HG03159 (cell line): ENCODE measurements around the gene GARNL3.

Experiments used
- ATAC-seq: cut with Tn5 transposase; IDR thresholded peaks from one replicate; pipeline ENCODE4 v1.9.1; 2021; ENCODE audit warnings: mild to moderate bottlenecking, moderate library complexity; ENCODE audit not compliant: unreplicated experiment

The GARNL3 gene

GRCh38 chr9:127264462-127265219, at the start of gene GARNL3:
Gene GARNL3 (plus strand): TSS chr9:127264774. CDS start chr9:127264878, 104 bp downstream.
- ATAC-seq, result no peak

- no peak for ATAC-seq
Observed at GRCh38 chr9:127215268-127216209, 49.0 kb upstream of the GARNL3 start.

DNA sequence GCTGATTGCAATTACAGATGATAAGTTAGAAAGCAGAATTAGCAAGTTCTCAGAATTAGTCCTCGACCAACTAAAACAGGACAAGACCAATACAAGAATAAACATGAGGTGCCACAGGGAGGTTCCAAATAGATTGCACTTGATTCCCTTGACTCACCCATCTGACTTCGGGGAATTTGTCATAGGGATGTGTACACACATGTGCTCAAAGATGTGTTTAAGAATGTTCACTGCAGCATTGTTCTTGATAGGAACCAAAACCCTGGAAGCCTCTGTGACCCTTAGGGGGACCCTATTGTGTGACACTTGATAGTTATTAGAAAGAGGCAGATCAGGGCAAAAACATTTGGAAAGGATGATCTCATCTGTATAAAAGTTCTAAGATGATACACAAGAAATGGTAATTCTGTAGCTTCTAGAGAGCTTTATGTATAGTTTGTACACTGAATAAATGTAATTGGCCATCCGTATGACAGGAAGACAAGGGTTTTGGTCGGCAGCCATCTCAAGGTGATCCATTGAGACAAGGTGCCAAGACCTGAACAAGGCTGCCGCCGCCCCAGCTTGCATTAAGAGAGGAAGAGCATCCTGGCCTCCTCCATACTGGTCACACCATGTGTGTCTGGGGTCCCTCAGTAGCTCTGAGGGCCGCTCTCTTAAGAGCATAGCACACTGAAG, 48.2 kb upstream of the GARNL3 start:
- ATAC-seq, result no peak

GRCh38 chr9:127216888-127217217, 47.7 kb upstream of the GARNL3 start:
- ATAC-seq, result no peak

- ATAC-seq, result no peak
Observed at GRCh38 chr9:127218818-127219217, 45.8 kb upstream of the GARNL3 start.

- no peak for ATAC-seq
Observed at GRCh38 chr9:127219520-127219919, 45.1 kb upstream of the GARNL3 start.

GRCh38 chr9:127221695-127222094, 42.9 kb upstream of the GARNL3 start:
- no peak for ATAC-seq

DNA sequence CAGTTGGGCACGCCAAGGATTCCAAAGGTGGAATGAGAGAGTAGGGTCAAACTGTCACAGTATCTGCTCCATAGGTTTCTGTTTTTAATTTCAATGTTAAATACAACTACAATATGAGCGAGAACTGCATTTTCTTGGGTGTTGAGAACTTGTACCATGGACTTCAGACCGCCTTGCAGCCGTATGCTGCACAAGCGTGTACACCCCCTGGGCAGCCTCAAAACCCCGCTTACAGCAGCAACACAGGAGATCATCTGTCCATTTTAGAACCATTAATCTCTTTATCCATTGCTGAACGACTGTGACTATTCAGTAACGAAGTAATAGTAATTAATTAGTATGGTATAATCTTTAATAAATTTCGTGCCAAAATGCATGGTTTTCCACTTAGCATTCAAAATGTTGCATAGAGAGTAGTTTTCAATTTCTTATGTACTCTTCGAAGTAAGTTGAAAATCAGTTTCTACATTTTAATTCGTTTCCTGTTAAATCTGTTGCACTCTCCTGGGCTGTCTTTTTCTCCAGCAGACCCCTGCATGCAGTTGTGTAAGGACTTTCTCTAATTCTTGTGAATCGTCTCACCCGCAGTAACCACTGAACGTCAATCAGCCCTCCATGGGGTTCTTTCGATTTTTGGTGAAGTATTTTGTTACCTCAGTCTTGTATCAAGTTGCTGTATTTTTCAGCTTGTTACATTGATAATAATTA, 42.0 kb upstream of the GARNL3 start:
- no peak for ATAC-seq

DNA sequence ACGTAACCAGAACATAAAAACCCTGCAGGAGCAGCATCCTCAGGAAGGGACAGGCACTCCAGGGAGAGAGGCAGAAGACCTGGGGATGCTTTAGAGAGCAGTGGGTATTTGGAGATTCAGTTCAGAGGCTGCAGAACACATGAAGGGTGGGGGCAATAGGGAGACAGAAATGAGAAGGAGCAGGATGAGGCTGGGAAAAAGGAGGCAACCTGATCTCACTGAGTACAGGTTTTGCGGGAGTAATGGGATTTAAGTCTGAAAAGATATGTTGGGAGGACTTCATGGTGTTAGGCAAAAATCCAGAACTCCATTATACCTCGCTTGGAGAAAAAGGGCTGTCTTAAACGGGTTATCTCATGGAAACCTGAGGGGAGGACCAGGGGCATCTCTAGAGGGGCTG, 41.3 kb upstream of the GARNL3 start:
- ATAC-seq, result no peak

- no peak for ATAC-seq
Observed at GRCh38 chr9:127223810-127224177, 40.8 kb upstream of the GARNL3 start.

DNA sequence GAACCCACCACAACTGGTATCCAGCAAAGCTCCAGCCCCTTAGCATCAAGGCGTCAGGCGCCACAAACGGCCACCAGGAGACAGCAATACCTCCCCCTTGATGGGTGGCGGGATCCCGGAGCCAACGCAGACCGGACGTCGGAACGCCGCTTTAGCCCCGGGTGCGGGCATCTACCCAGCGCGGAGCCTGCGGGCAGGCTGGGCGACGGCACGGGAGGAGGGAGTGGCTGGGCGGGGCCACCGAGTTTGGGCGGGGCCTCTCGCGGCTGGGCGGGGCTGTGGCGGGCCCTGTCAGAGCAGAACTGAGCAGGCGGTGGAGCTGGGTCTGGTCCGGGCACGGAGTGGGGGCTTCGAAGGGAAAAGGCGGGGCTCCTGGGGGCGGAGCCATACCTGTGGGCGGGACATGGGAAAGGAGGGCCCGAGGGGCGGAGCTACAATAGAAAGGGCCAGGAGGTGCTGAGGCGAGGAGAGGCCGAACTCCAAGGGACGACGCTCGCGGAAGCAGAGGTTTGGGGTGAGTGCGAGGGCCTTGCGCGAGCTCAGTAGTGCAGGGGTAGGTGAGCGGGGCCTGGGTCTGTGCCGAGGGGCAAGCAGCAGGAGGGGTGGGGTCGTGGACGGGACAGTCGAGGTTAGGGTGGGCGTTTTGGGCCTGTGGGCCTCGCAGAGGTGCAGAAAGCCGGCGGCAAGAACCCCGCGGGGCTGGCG, 40.2 kb upstream of the GARNL3 start:
- ATAC-seq, result peak; percentile 59

GRCh38 chr9:127224883-127225739, 39.5 kb upstream of the GARNL3 start:
- ATAC-seq, result peak; percentile 46

DNA sequence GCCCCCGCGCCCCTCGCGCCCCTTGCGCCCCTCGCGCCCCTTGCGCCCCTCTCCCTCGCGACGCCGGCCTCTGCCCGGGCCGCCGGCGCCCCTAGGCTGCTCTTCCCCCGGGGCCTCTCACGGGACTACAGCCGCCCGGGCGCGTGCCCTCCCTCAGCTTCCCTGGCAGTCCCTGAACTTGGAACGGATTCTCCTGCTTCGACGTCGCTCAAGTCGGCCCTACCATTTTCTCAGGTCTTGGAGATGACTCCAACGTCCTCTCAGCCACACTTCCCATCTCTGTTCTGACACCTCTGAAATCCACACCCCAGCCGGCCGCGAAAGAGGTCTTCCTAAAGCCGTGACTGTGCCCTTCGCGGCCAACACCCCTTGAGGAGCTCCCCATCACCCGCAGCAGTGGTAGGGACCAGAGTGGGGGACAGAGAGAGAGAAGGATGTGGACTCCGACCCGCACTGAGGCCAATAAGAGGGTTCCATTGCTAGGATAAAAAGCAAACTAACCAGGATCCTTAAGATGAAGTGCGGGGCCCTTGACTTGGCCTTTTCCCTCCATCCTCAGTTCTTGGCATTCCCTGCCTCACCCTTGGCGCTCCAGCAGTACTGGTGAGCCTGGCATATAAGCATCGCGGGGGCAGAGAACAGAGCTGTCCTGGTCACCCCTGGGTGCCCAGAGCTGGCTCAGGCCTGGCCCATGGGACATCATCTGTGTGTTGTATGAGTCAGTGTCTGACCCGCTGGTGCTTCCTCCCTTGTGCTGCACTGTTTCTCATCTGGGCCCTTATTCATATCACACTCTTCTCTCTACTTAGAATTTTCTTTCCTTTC, 38.6 kb upstream of the GARNL3 start:
- no peak for ATAC-seq

- ATAC-seq, result no peak
Observed at GRCh38 chr9:127229691-127230417, 34.7 kb upstream of the GARNL3 start.

DNA sequence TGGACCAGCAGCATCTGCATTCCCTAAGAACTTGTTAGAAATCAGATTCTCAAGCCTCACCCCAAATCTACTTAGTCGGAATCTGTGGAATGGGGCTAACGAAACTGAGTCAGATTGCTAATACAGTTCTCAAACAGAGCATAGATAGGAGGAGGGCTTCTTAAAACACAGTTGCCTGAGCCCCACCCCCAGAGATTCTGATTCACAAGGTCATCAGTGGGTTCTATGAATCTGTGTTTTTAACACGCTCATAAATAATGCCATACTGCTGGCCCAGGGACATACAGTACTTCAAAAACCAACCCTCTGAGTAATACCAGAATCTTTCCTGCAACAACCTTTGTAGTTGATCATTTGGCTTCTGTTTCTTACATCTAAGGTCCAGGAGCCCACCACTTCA, 32.9 kb upstream of the GARNL3 start:
- ATAC-seq, result no peak

DNA sequence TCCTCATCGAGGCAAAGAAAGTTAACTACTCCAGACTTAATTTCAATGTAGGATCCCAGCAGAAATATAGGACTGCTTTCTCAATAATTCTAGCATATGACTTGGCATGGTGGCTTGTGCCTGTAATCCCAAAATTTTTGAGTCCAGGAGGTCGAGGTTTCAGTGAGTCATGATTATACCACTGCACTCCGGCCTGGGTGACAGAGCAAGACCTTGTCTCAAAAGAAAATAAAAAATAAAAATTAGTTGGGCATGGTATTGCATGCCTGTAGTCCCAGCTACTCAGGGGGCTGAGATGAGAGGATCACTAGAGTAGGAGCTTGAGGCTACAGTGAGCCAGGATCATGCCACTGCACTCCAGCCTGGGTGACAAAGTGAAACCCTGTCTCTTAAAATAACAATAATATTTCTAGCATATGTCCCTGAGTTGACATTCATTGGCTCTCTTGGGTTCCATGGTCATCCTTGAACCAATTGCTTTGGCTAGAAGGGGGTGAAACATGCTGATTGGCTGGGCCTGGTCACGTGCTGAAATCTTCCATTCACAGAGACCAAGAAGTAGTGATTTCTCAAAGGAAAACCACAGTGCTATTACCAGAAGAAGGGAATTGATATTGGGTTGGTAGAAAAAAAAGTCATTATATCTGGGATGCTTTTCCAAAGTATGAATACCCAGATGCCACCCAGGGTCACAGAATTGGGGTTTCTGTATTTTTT, 31.6 kb upstream of the GARNL3 start:
- ATAC-seq, result no peak

DNA sequence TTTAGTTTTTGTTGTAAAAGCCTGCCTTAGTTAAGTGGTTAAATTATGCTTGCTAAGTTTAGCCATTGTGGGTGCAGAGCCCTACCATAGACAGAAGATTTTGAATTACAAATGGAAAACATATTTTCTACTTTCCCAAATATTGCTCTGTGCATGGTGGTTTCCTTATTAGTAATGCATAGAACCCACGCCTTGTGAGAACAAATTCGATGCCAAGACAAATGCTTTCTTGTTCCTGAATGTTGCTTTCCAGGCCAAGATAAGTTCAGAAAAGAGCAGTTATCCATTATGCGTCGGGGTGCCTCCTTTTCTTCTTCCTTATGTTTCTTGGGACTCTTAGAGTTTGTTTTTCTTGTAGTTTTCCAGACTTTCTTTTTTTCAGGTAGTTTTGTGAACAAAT, 31.0 kb upstream of the GARNL3 start:
- ATAC-seq, result no peak
